Measurements from ENCODE around the gene TWIST2. TPM values are rescaled to one million over a fixed set of nuclear protein-coding genes. Genes with fewer than 3 reads are reported as not detected.

TWIST2 gene
- total RNA-seq, 1 experiment from 2014 or later = 21.0 TPM

GRCh38 chr2:238939521-238940403 lies 91.9 kb downstream of the TWIST2 start:
- DNase-seq (ENCODE audit: low read depth) = no peak

DNA sequence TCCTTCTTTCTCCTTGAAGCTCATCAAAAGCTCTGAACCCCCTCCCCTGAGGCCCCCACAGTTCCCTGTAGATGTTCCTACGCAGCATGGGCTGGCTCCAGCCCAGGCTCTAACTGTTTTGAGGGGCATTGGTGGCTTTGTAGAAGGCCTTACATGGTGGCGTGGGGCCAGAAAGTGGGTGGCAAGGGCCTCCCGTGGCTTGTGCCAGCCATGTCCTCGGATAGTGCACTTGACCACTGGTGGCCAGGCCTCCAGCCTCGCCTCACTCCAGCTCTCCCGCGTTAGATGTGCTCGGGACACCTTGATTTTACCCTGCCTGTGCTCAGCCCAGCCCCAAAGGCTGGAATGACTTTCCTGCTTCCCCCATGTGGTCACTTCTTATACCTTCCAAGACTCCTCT lies 92.9 kb downstream of the TWIST2 start:
- DNase-seq (ENCODE audit: low read depth) = no peak

DNA sequence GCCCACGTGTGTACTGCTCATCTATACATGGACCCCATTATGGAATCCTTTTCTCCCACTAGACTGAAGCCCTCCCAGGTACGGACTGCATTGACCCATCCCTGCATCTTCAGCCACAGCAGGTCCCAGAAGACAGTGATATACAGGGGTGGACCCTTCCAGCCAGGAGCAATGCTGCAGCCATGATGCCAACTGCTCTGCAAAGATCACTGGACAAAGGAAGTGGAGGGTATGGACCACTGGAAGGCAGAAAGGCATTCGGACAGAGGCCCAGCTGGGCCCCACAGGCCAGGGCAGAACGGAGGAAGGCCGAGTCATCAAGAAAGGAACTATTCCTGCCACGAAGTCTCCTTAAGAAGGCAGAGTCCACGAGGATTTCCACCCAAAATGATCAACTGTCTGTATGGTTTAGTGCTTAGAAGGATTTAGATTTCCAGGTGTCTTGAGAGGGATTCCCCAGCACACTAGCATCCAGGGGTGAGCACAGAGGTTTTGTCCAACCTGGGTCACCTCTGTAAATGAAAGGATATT lies 93.4 kb downstream of the TWIST2 start:
- no peak for DNase-seq (ENCODE audit: low read depth)

- no peak for DNase-seq (ENCODE audit: low read depth)
Observed at GRCh38 chr2:238942080-238942725, 94.3 kb downstream of the TWIST2 start.

- peak; percentile 22 for DNase-seq (ENCODE audit: low read depth)
Observed at GRCh38 chr2:238942726-238943300, 94.9 kb downstream of the TWIST2 start.

DNA sequence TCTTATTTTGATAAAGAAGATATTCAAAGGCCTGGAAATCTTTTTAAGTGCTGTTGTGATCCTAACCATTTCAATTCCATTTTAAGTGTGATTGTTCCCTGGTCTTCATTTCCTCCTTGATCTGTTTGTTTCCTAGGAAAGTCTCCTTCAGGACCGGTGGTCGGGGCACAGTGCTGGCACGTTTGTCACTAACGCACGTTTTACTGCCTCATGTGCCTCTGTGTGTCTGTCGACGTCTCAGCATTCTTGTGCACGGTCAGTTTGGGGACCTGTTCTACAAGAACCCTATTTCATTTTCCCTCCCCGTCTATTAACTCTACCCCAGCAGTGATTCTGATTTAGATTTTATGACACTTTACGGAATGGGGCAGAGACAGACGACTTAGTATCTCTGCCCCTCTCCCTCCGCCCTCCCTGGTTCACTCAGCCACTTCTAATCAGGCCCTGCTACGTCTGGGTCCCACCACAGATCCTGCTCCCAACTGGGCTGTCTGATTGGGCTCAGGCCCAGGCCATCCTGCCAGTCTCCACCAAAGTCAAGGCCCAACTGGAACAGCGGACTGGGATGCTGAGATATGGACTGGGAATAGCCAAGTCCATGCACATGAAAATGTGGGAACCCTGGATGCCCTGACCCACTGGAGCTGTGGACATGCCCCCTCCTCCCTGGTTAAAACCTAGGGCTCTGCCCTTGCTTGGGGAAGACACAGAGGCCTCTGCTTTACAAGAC lies 95.6 kb downstream of the TWIST2 start:
- DNase-seq (ENCODE audit: low read depth) = no peak

GRCh38 chr2:238945433-238946150 lies 97.7 kb downstream of the TWIST2 start:
- peak; percentile 34 for DNase-seq (ENCODE audit: low read depth)

DNA sequence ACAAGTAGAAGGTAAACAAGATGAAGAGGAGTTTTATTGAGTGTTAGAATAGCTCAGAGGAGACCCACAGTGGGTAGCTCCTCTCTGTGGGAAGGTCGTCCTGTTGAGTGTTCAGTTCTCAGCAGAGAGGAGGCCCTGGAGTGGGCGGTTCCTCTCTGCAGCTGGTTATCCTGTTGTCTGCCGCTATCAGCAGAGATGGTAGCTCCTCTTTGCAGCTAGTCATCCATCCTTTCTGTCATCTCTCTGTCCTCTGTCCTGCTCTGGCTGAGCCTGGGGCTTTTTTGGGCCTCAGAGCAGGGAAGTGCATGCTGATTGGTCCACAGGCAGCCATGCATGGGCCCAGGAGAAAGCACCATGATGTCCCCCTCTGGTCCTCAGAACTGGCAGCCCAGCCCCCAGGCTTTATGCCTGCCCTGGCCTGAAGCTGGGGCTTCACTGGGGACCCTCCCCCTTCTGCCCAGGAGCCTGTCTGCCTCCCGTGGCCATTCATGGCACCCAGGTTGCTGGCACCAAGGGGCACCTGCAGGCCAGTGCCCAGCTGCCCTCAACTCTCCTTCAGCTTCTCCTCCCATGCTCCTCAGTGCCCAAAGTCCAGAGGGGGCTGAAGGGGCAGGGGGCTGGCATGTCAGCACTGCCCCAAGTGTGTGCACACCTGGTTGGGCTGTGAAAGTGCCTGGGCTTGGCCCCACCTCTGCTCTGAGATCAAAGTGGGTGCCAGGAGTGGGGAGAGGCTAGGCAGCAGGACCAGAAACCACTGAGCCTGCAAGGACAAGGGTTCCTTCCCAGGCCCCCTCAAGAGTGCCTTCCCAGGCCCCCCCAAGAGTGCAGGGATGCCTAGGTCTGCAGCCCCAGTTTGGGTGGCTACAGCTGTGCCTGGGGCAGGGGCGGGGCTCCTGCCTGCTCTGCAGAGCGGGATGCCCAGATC lies 98.7 kb downstream of the TWIST2 start:
- DNase-seq (ENCODE audit: low read depth) = no peak

GRCh38 chr2:238947243-238947760 lies 99.4 kb downstream of the TWIST2 start:
- DNase-seq (ENCODE audit: low read depth) = no peak

GRCh38 chr2:238947920-238948710 lies 100.2 kb downstream of the TWIST2 start:
- peak; percentile 88 for DNase-seq (ENCODE audit: low read depth)

DNA sequence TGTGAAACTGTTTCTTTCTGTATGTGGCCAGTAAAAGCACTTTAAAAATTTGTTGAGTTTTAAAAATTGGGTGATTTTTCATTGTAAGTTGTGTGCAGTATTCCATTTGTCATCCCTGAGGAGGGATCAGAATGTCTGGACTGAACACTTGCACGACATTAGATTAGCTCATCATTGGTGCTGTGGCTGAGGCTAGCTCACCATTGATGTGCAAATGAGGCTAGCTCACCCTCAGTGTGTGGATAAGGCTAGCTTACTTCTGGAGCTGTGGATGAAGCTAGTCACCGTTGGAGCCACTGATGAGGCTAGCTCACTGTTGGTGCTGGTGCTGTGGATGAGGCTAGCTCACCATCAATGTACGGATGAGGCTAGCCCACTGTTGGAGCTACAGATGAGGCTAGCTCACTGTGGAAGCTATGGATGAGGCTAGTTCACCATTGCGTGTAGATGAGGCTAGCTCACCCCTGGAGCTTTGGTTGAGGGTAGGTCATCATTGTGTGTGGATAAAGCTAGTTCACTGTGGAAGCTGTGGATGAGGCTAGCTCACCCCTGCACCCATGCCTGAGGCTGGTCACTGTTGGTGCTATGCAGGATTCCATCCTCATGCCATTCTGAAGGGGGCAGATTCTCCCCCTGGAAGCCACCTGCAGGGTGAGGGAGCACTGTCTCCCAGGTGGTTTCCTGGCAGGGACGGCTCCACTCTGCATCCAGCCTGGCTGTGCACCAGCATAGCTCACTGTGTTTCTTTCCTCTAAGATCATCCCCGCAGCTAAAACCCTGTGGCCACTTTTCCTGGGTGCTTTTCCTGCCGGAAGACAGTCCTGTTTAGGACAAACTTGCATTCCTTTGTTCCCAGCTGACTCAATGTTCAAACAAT lies 101.1 kb downstream of the TWIST2 start:
- DNase-seq (ENCODE audit: low read depth) = peak; percentile 48

DNA sequence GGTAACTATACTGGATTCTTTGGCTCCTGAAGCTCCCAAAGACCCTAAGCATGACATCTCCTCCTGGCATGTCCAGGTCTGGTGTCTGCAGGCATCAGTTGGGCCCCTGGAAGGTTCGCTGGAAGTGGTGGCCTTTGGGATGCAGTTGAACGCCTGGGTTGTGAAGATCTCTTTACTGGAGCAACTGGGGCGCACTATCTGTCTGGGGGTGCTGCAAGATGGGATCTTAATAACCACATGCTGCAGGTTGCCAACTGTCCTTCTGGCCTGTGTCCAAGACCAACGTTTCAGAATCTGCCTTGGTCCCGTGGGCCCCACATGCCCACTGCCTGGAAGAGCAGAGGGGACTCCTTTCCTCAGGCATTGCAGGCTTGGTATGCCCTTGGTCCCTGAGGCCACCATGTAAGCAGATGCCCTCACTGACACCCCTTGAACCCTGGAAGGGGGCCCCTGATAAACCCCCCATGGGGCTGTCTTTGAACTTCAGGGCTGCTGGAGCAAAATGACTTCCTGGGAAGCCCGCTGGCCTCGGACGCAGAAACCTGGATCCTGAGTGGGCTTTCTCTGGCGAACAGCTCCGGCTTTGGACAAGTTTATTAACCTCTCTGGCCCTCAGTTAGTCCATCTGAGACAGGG lies 101.9 kb downstream of the TWIST2 start:
- no peak for DNase-seq (ENCODE audit: low read depth)

GRCh38 chr2:238950551-238950950 lies 102.7 kb downstream of the TWIST2 start:
- no peak for DNase-seq (ENCODE audit: low read depth)

- DNase-seq (ENCODE audit: low read depth) = no peak
Observed at GRCh38 chr2:238952261-238952919, 104.5 kb downstream of the TWIST2 start.

GRCh38 chr2:238954841-238955591 lies 107.1 kb downstream of the TWIST2 start:
- DNase-seq (ENCODE audit: low read depth) = no peak

Measured in M059J (cell line).